Caco-2 (cell line): ENCODE data around the gene ABCB8. TPM values are rescaled to one million over a fixed set of nuclear protein-coding genes. Genes with fewer than 3 reads are reported as not detected.

Experiments used
- BruUV-seq: library from RNA; stranded (reverse); fragments of 400-500 nt; replicated peaks from 2 replicates; lab custom pipeline; 2021; lab: Mats Ljungman, UMichigan
- CTCF ChIA-PET: fragments of 300-600 bp; sonication (Branson Sonifier 250); formaldehyde crosslinking; loops from one replicate; lab custom pipeline; 2022; ENCODE audit warnings: antibody characterized with exemption; lab: Charles Lee
- POLR2A ChIA-PET: fragments of 300-600 bp; sonication (Branson Sonifier 250); formaldehyde crosslinking; loops from one replicate; lab custom pipeline; 2022; ENCODE audit warnings: antibody characterized with exemption; lab: Charles Lee
- DNase-seq, 2 experiments: peaks; one replicate each; pipeline versions ENCODE4 v3.0.0 to v3.0.0-alpha.2; 2020 to 2022
- H3K27me3 ChIP-seq: replicated peaks from 2 replicates; pipeline ENCODE4 v1.6.0; 2011; ENCODE audit warnings: low read length; ENCODE audit not compliant: control insufficient read depth, insufficient read depth
- H3K36me3 ChIP-seq: 2 replicates; pipeline ENCODE4 v1.5.1; 2011; ENCODE audit warnings: low read length; ENCODE audit not compliant: control insufficient read depth, insufficient read depth
- H3K4me1 ChIP-seq: fragments of 250-450 bp; sonication (Bioruptor Pico); 2 replicates; pipeline ENCODE4 v1.5.1; 2020; ENCODE audit warnings: mild to moderate bottlenecking
- H3K4me3 ChIP-seq: 2 replicates; pipeline ENCODE4 v1.5.1; 2011; ENCODE audit warnings: low read depth, mild to moderate bottlenecking, control low read depth, low read length
- H3K9me3 ChIP-seq: fragments of 250-450 bp; sonication (Bioruptor Pico); 2 replicates; pipeline ENCODE4 v1.5.1; 2020; ENCODE audit warnings: mild to moderate bottlenecking, moderate library complexity
- H3K27ac Mint-ChIP-seq: one replicate; pipeline ENCODE4 v1.8.0; 2022; ENCODE audit warnings: mixed read lengths; ENCODE audit not compliant: unreplicated experiment
- H3K27me3 Mint-ChIP-seq: one replicate; pipeline ENCODE4 v1.8.0; 2022; ENCODE audit warnings: mixed read lengths; ENCODE audit not compliant: insufficient read depth, unreplicated experiment
- H3K36me3 Mint-ChIP-seq: one replicate; pipeline ENCODE4 v1.8.0; 2022; ENCODE audit warnings: mild to moderate bottlenecking, mixed read lengths; ENCODE audit not compliant: insufficient read depth, unreplicated experiment
- H3K4me1 Mint-ChIP-seq: one replicate; pipeline ENCODE4 v1.8.0; 2022; ENCODE audit warnings: low read depth, mixed read lengths; ENCODE audit not compliant: unreplicated experiment
- H3K4me3 Mint-ChIP-seq: one replicate; pipeline ENCODE4 v1.8.0; 2022; ENCODE audit warnings: mild to moderate bottlenecking, moderate library complexity, mixed read lengths; ENCODE audit not compliant: unreplicated experiment
- H3K9me3 Mint-ChIP-seq: one replicate; pipeline ENCODE4 v1.8.0; 2022; ENCODE audit warnings: mixed read lengths; ENCODE audit not compliant: unreplicated experiment
- intact Hi-C: fragments of 100-400 bp; cut with micrococcal nuclease; formaldehyde crosslinking; loops from one replicate; pipeline ENCODE4 v1.10.0; 2022; ENCODE audit not compliant: unreplicated experiment
- total RNA-seq: library from RNA; stranded (reverse); gene quantifications from 2 replicates; pipeline ENCODE4 v1.2.3, GENCODE V29; 2022
- TF ChIP-seq, protein P1 (sequence below), 2 experiments: fragments of 200-600 bp in 1 of 2; IDR thresholded peaks; 1 replicate in 1 of 2; 2 replicates in 1 of 2; pipeline versions ENCODE4 v1.5.1 to v1.8.0; 2011 to 2022; ENCODE audit warnings: antibody characterized with exemption in 1 of 2, control low read depth in 1 of 2, inconsistent platforms in 1 of 2, low read depth in 1 of 2, low read length in 1 of 2, mild to moderate bottlenecking in 1 of 2, moderate library complexity in 1 of 2; ENCODE audit not compliant: insufficient read depth in 1 of 2, severe bottlenecking in 1 of 2, unreplicated experiment in 1 of 2

ABCB8 gene
- total RNA-seq, 1 experiment from 2014 or later = 30.8 TPM

DNA sequence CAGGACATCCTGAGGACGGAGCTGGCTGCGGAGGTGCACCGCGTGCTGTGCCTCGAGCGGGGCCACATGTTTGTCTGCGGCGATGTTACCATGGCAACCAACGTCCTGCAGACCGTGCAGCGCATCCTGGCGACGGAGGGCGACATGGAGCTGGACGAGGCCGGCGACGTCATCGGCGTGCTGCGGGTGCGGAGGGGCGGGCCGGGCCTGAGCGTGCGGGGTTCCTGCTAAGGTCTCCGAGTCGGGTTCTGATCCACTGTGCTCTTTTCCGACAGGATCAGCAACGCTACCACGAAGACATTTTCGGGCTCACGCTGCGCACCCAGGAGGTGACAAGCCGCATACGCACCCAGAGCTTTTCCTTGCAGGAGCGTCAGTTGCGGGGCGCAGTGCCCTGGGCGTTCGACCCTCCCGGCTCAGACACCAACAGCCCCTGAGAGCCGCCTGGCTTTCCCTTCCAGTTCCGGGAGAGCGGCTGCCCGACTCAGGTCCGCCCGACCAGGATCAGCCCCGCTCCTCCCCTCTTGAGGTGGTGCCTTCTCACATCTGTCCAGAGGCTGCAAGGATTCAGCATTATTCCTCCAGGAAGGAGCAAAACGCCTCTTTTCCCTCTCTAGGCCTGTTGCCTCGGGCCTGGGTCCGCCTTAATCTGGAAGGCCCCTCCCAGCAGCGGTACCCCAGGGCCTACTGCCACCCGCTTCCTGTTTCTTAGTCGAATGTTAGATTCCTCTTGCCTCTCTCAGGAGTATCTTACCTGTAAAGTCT lies 14.3 kb upstream of the ABCB8 start:
- CTCF ChIA-PET = interaction anchor here (1.0 kb wide), 1 partner anchor 49 kb away, joined by 6 read pairs; no protein-coding TSS in a partner anchor

DNA sequence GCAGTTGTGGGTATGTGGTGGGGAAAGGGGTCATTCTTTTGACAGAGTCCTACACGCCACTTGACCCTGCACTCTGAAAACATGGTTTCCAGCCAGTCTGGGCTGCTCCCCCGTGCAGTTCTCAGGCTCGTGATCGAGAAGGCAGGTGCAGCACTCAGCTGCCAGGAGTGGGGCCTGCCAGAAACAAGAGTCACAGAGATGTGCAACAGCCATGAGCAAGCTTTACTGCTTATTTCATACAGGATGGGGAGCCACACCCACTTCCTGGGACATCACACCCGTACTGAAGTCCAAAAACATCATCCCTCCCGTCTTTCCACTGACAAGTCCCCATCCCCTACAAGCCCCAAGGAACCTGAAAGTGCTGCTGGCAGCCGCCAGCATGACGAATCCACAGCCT lies 13.3 kb upstream of the ABCB8 start:
- no peaks in the 10 kb centered on the region for H3K27me3 ChIP-seq
- no peak for DNase-seq
- CTCF ChIA-PET = interaction anchor here (0.6 to 1.0 kb wide), 3 partner anchors 48 to 52 kb away, joined by 5 to 6 read pairs (median 5); no protein-coding TSS in a partner anchor
- H3K36me3 ChIP-seq = no peaks in the 10 kb centered on the region
- H3K4me1 Mint-ChIP-seq = peaks cover 10% of the 10 kb centered on the region
- peaks cover 4% of the 10 kb centered on the region for H3K27me3 Mint-ChIP-seq
- no peak overlapping the region for H3K4me3 Mint-ChIP-seq
- peaks cover 38% of the 10 kb centered on the region for H3K4me1 ChIP-seq
- TF ChIP-seq, protein P1, sequence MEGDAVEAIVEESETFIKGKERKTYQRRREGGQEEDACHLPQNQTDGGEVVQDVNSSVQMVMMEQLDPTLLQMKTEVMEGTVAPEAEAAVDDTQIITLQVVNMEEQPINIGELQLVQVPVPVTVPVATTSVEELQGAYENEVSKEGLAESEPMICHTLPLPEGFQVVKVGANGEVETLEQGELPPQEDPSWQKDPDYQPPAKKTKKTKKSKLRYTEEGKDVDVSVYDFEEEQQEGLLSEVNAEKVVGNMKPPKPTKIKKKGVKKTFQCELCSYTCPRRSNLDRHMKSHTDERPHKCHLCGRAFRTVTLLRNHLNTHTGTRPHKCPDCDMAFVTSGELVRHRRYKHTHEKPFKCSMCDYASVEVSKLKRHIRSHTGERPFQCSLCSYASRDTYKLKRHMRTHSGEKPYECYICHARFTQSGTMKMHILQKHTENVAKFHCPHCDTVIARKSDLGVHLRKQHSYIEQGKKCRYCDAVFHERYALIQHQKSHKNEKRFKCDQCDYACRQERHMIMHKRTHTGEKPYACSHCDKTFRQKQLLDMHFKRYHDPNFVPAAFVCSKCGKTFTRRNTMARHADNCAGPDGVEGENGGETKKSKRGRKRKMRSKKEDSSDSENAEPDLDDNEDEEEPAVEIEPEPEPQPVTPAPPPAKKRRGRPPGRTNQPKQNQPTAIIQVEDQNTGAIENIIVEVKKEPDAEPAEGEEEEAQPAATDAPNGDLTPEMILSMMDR (IDR thresholded peaks at IDR 0.05; ENCODE audit: insufficient read depth in 1 of 2, low read depth in 1 of 2, low read length in 1 of 2, severe bottlenecking in 1 of 2, unreplicated experiment in 1 of 2) = no peak
- no peaks in the 10 kb centered on the region for H3K36me3 Mint-ChIP-seq
- H3K27ac Mint-ChIP-seq = no peak overlapping the region
- intact Hi-C loops = loop anchor here (5.0 kb wide), 1 partner anchor 97 kb away; no protein-coding TSS in a partner anchor
- no peak overlapping the region for H3K4me3 ChIP-seq
- POLR2A ChIA-PET = no interaction called here
- BruUV-seq = no TSS peak
- no peaks in the 10 kb centered on the region for H3K9me3 ChIP-seq
- no peaks in the 10 kb centered on the region for H3K9me3 Mint-ChIP-seq

More for the DNA sequence above, 14.3 kb upstream of the ABCB8 start:
- TF ChIP-seq, protein P1 (IDR thresholded peaks at IDR 0.05; ENCODE audit: insufficient read depth in 1 of 2, low read depth in 1 of 2, low read length in 1 of 2, severe bottlenecking in 1 of 2, unreplicated experiment in 1 of 2) = no peak
- Mint-ChIP-seq H3K4me1 (peaks cover 10% of the 10 kb centered on the region), H3K4me3 (peak overlapping the region; percentile 61), H3K27me3 (no peaks in the 10 kb centered on the region), H3K9me3 (no peaks in the 10 kb centered on the region), H3K36me3 (no peaks in the 10 kb centered on the region), H3K27ac (peak overlapping the region; percentile 66)
- peaks cover 31% of the 10 kb centered on the region for H3K4me1 ChIP-seq
- H3K4me3 ChIP-seq = no peak overlapping the region
- peak in 1 of 2 experiments; percentile 64 for DNase-seq
- intact Hi-C loops = loop anchor here (1.0 to 5.0 kb wide), 2 partner anchors 14 to 98 kb away; partner anchors contain the start of gene ABCB8
- H3K36me3 ChIP-seq = no peaks in the 10 kb centered on the region
- H3K27me3 ChIP-seq = no peaks in the 10 kb centered on the region
- BruUV-seq = no TSS peak
- POLR2A ChIA-PET = no interaction called here
- H3K9me3 ChIP-seq = no peaks in the 10 kb centered on the region

DNA sequence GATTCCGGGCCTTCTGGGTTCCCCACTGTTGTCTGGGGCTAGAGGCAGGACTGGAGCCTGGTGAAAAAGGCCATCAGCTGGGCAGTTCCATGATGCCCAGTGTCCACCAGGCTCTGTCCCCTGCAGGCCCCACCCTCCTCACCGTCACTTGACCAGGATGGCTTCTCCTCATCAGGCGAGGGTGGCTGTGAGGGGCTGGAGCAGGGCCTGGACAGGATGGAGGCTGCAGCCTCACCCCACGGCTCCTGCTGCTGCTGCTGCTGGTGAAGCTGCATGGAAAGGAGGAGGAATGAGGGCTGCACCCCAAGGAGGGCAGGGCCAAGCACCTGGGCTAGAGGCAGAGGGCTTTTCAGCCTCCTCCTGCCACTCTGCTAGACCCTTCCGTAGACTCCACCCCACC lies 12.3 kb upstream of the ABCB8 start:
- BruUV-seq = no TSS peak
- Mint-ChIP-seq H3K4me3 (no peak overlapping the region), H3K27ac (no peak overlapping the region), H3K36me3 (no peaks in the 10 kb centered on the region), H3K9me3 (no peaks in the 10 kb centered on the region), H3K4me1 (peaks cover 19% of the 10 kb centered on the region), H3K27me3 (peaks cover 4% of the 10 kb centered on the region)
- no peak for DNase-seq
- TF ChIP-seq, protein P1 (IDR thresholded peaks at IDR 0.05; ENCODE audit: insufficient read depth in 1 of 2, low read depth in 1 of 2, low read length in 1 of 2, severe bottlenecking in 1 of 2, unreplicated experiment in 1 of 2) = no peak
- no peaks in the 10 kb centered on the region for H3K9me3 ChIP-seq
- CTCF ChIA-PET = no interaction called here
- intact Hi-C loops = no loop called here
- H3K4me1 ChIP-seq = peaks cover 40% of the 10 kb centered on the region
- POLR2A ChIA-PET = no interaction called here
- H3K4me3 ChIP-seq = no peak overlapping the region
- H3K36me3 ChIP-seq = no peaks in the 10 kb centered on the region
- no peaks in the 10 kb centered on the region for H3K27me3 ChIP-seq
